Breast epithelium (tissue), 3 donors: Measurements from ENCODE around the gene ACTRT2.

Source experiments
- POLR2A ChIP-seq: fragments of 450-650 bp; IDR thresholded peaks from one replicate; pipeline ENCODE4 v1.6.1; 2016; ENCODE audit warnings: antibody characterized with exemption, mild to moderate bottlenecking, moderate library complexity
- POLR2AphosphoS5 ChIP-seq, 3 donors: sonication (generic); formaldehyde crosslinking; IDR thresholded peaks; one replicate each; pipeline ENCODE4 v1.6.1; 2017; ENCODE audit warnings: antibody characterized with exemption in 3 of 3
- TF ChIP-seq, protein P1 (sequence below), 3 donors: fragments of 450-650 bp; IDR thresholded peaks; one replicate each; pipeline ENCODE4 v1.5.1; 2016 to 2017; ENCODE audit warnings: antibody characterized with exemption in 3 of 3, mild to moderate bottlenecking in 3 of 3, moderate library complexity in 3 of 3

- TF ChIP-seq, protein P1, sequence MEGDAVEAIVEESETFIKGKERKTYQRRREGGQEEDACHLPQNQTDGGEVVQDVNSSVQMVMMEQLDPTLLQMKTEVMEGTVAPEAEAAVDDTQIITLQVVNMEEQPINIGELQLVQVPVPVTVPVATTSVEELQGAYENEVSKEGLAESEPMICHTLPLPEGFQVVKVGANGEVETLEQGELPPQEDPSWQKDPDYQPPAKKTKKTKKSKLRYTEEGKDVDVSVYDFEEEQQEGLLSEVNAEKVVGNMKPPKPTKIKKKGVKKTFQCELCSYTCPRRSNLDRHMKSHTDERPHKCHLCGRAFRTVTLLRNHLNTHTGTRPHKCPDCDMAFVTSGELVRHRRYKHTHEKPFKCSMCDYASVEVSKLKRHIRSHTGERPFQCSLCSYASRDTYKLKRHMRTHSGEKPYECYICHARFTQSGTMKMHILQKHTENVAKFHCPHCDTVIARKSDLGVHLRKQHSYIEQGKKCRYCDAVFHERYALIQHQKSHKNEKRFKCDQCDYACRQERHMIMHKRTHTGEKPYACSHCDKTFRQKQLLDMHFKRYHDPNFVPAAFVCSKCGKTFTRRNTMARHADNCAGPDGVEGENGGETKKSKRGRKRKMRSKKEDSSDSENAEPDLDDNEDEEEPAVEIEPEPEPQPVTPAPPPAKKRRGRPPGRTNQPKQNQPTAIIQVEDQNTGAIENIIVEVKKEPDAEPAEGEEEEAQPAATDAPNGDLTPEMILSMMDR (IDR thresholded peaks at IDR 0.05) = no peak
- TF ChIP-seq POLR2A (no peak), POLR2AphosphoS5 (IDR thresholded peaks at IDR 0.05) (no peak)
Observed at GRCh38 chr1:3056641-3057040, 35.4 kb downstream of the ACTRT2 start.
